GM10248 (cell line): Measurements from ENCODE around the gene DIP2A.

Experiments
- CTCF ChIA-PET: fragments of 300-600 bp; sonication (Branson Sonifier 250); formaldehyde crosslinking; extraction: SDS; loops from one replicate; lab custom pipeline; 2021; ENCODE audit warnings: antibody characterized with exemption; lab: Yijun Ruan, JAX
- POLR2A ChIA-PET: fragments of 350-650 bp; sonication (Branson Sonifier 250); formaldehyde crosslinking; extraction: SDS; loops from one replicate; lab custom pipeline; 2020; ENCODE audit warnings: antibody characterized with exemption; lab: Yijun Ruan, JAX
- DNase-seq: peaks from one replicate; pipeline ENCODE4 v3.0.0; 2012; ENCODE audit errors: extremely low spot score
- CTCF ChIP-seq: IDR thresholded peaks from 2 replicates; pipeline ENCODE4 v1.5.1; 2012; ENCODE audit warnings: mild to moderate bottlenecking, low read depth; ENCODE audit errors: extremely low read depth, missing control alignments, control extremely low read depth

DIP2A gene

GRCh38 chr21:46557919-46558392 is 99.3 kb downstream of the DIP2A start:
- CTCF ChIA-PET: no interaction called here
- POLR2A ChIA-PET: no interaction called here
- no peak for TF ChIP-seq CTCF
- no peak for DNase-seq

- TF ChIP-seq CTCF: no peak
- CTCF ChIA-PET: interaction anchor here (1.2 kb wide), 1 partner anchor 48 kb away, joined by 3 read pairs; no protein-coding TSS in a partner anchor
- POLR2A ChIA-PET: interaction anchor here (0.6 kb wide), 2 partner anchors 23 to 312 kb away, joined by 3 to 4 read pairs; no protein-coding TSS in a partner anchor
These were observed 100.7 kb downstream of the DIP2A start for GRCh38 chr21:46559291-46559983.

GRCh38 chr21:46560568-46561444 is 102.1 kb downstream of the DIP2A start:
- ChIA-PET POLR2A (no interaction called here), CTCF (no interaction called here)
- TF ChIP-seq CTCF: no peak
- no peak for DNase-seq

More at GRCh38 chr21:46559291-46559983, 100.7 kb downstream of the DIP2A start:
- DNase-seq: peak; percentile 77

GRCh38 chr21:46561445-46562090 is 102.9 kb downstream of the DIP2A start:
- ChIA-PET POLR2A (no interaction called here), CTCF (no interaction called here)

GRCh38 chr21:46562472-46562871 is 103.8 kb downstream of the DIP2A start:
- POLR2A ChIA-PET: no interaction called here
- CTCF ChIA-PET: interaction anchor here (1.0 kb wide), 1 partner anchor 10 kb away, joined by 4 read pairs; no protein-coding TSS in a partner anchor

More at GRCh38 chr21:46561445-46562090, 102.9 kb downstream of the DIP2A start:
- TF ChIP-seq CTCF: no peak
- DNase-seq: no peak

More at GRCh38 chr21:46562472-46562871, 103.8 kb downstream of the DIP2A start:
- no peak for TF ChIP-seq CTCF
- no peak for DNase-seq
